Stimulated activated memory B cell treated with anti-CD40 and anti-IgM and Interleukin-4, amounts not matched to agents 10 μg/mL and 1 μg/mL and 100 μg/mL, for 72 hours (primary cell): Measurements from ENCODE around the gene COX10.
"Not testable (repeated sequence)": the region's sequence is repeated elsewhere in the genome, so short reads cannot be mapped to it uniquely, and the experiment has no call there.

ENCODE experiments used
- ATAC-seq: fragments of 150-1000 bp; cut with Tn5 transposase; 2 replicates; pipeline ENCODE4 v1.10.0; 2021
- H3K27ac Mint-ChIP-seq: one replicate; pipeline ENCODE4 v1.8.0; 2022; ENCODE audit warnings: mild to moderate bottlenecking, mixed read lengths
- H3K27me3 Mint-ChIP-seq: one replicate; pipeline ENCODE4 v1.8.0; 2022; ENCODE audit warnings: mixed read lengths
- H3K36me3 Mint-ChIP-seq: one replicate; pipeline ENCODE4 v1.8.0; 2022; ENCODE audit warnings: mixed read lengths
- H3K4me1 Mint-ChIP-seq: one replicate; pipeline ENCODE4 v1.8.0; 2022; ENCODE audit warnings: mixed read lengths
- H3K4me3 Mint-ChIP-seq: one replicate; pipeline ENCODE4 v1.8.0; 2022; ENCODE audit warnings: mild to moderate bottlenecking, moderate library complexity, mixed read lengths
- H3K9me3 Mint-ChIP-seq: one replicate; pipeline ENCODE4 v1.8.0; 2022; ENCODE audit warnings: mixed read lengths

COX10 gene

DNA sequence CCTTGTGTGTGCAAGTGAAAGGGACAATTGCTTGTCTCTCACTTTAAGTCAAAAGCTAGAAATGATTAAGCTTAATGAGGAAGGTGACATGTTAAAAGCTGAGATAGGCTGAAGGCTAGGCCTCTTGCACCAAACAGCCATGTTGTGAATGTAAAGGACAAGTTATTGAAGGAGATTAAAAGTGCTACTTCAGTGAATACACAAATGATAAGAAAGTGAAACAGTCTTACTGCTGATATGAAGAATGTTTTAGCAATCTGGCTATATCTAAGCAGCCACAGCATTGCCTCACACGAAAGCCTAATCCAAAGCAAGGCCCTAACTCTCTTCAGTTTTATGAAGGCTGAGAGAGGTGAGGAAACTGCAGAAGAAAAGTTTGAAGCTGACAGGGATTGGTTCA is 96.3 kb downstream of the COX10 start:
- no peaks in the 10 kb centered on the region for H3K4me1 Mint-ChIP-seq
- H3K27ac Mint-ChIP-seq: no peak overlapping the region
- ATAC-seq: no peak
- no peaks in the 10 kb centered on the region for H3K27me3 Mint-ChIP-seq
- peaks cover 15% of the 10 kb centered on the region for H3K9me3 Mint-ChIP-seq
- no peak overlapping the region for H3K4me3 Mint-ChIP-seq
- H3K36me3 Mint-ChIP-seq: peaks cover 74% of the 10 kb centered on the region

GRCh38 chr17:14167831-14168230 is 98.5 kb downstream of the COX10 start:
- Mint-ChIP-seq H3K9me3 (peaks cover 15% of the 10 kb centered on the region), H3K36me3 (peaks cover 60% of the 10 kb centered on the region)
- not testable (repeated sequence) for H3K27ac Mint-ChIP-seq, H3K27me3 Mint-ChIP-seq, ATAC-seq, H3K4me1 Mint-ChIP-seq, H3K4me3 Mint-ChIP-seq

DNA sequence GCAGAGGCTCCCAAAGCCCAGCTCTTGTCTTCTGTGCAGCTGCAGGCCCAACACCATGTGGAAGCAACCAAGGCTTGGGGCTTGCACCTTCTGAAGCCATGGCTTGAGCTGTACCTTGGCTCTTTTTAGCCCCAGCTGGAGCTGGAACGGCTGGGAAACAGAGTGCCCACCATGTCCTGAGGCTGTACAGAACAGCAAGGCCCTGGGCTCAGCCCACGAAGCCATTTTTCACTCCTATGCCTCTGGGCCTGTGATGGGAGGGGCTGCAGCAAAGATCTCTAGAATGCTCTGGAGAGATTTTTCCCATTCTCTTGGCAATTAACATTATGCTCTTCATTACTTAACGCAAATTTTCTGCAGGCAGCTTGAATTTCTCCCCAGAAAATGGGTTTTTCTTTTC is 99.3 kb downstream of the COX10 start:
- Mint-ChIP-seq H3K9me3 (peaks cover 15% of the 10 kb centered on the region), H3K4me1 (no peaks in the 10 kb centered on the region), H3K36me3 (peaks cover 62% of the 10 kb centered on the region), H3K27me3 (no peaks in the 10 kb centered on the region), H3K27ac (no peak overlapping the region), H3K4me3 (no peak overlapping the region)
- no peak for ATAC-seq

- peaks cover 15% of the 10 kb centered on the region for H3K9me3 Mint-ChIP-seq
Observed at GRCh38 chr17:14169287-14169686, 100.0 kb downstream of the COX10 start.

DNA sequence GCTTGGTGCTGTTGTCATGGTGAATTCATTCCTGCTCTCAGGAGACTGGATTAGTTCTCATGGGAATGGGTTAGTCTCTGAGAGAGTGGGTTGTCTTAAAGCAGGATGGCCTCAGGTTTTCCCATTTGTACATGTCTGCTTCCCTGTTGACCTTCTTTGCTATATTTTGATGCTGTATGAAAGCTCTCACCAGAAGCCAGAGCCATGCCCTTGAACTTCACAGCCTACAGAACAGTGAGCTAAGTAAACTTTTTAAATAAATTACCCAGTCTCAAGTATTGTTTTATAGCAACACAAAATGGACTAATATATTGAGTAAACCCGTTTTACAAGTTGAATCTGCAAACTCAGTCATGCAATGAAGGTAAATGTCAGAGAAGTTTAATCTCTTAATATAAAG is 100.6 kb downstream of the COX10 start:
- ATAC-seq: no peak
- no peak overlapping the region for H3K4me3 Mint-ChIP-seq
- H3K27me3 Mint-ChIP-seq: no peaks in the 10 kb centered on the region
- peaks cover 53% of the 10 kb centered on the region for H3K36me3 Mint-ChIP-seq
- H3K9me3 Mint-ChIP-seq: peaks cover 15% of the 10 kb centered on the region
- H3K27ac Mint-ChIP-seq: no peak overlapping the region
- H3K4me1 Mint-ChIP-seq: no peaks in the 10 kb centered on the region

More at GRCh38 chr17:14169287-14169686, 100.0 kb downstream of the COX10 start:
- peaks cover 58% of the 10 kb centered on the region for H3K36me3 Mint-ChIP-seq
- no peak overlapping the region for H3K27ac Mint-ChIP-seq
- ATAC-seq: no peak
- H3K4me3 Mint-ChIP-seq: no peak overlapping the region
- H3K4me1 Mint-ChIP-seq: no peaks in the 10 kb centered on the region
- H3K27me3 Mint-ChIP-seq: no peaks in the 10 kb centered on the region

GRCh38 chr17:14176989-14177388 is 107.7 kb downstream of the COX10 start:
- peaks cover 13% of the 10 kb centered on the region for H3K36me3 Mint-ChIP-seq
- not testable (repeated sequence) for ATAC-seq, H3K27ac Mint-ChIP-seq, H3K4me1 Mint-ChIP-seq, H3K4me3 Mint-ChIP-seq, H3K9me3 Mint-ChIP-seq, H3K27me3 Mint-ChIP-seq

DNA sequence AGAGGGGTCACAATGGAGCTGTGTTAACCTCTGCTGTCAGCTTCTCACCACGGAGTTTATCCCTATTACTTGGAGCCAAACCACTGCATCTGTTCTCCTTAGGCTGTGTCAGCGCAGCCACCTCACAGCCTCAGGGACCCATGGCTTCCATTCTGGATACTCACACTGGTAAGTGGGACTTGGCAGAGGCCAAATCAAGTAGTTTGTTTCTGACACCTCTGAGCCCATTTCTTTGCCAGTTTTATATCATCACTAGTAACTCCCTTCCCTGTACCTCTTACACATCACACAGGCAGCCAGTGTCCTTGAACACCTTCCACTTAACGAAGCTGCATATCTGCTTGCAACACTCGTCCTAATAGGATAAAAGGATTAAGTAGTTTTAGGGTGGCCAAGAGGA is 108.5 kb downstream of the COX10 start:
- H3K27ac Mint-ChIP-seq, H3K4me3 Mint-ChIP-seq, ATAC-seq, H3K27me3 Mint-ChIP-seq, H3K4me1 Mint-ChIP-seq, H3K9me3 Mint-ChIP-seq: not testable (repeated sequence)
- peaks cover 13% of the 10 kb centered on the region for H3K36me3 Mint-ChIP-seq

- not testable (repeated sequence) for H3K27ac Mint-ChIP-seq, ATAC-seq, H3K4me3 Mint-ChIP-seq, H3K4me1 Mint-ChIP-seq, H3K27me3 Mint-ChIP-seq, H3K9me3 Mint-ChIP-seq
- peaks cover 14% of the 10 kb centered on the region for H3K36me3 Mint-ChIP-seq
Observed at GRCh38 chr17:14179951-14180350, 110.6 kb downstream of the COX10 start.

DNA sequence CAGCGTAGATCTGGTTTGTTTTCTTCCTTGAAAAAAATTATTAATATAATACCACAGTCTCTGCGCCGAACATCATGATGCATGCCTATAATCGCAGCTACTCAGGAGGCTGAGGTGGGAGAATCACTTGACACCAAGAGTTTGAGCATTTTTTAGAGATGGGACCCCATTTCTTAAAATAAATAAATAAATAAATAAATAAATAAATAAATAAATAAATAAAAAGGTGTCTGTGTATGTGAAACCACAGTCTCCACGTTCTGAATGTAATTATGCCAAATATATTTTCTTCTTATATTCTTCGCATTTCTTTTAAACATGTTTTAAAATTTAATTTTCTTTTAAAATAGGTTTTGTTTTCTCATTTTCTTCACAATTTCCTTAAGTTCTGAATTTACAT is 112.8 kb downstream of the COX10 start:
- not testable (repeated sequence) for H3K27me3 Mint-ChIP-seq

DNA sequence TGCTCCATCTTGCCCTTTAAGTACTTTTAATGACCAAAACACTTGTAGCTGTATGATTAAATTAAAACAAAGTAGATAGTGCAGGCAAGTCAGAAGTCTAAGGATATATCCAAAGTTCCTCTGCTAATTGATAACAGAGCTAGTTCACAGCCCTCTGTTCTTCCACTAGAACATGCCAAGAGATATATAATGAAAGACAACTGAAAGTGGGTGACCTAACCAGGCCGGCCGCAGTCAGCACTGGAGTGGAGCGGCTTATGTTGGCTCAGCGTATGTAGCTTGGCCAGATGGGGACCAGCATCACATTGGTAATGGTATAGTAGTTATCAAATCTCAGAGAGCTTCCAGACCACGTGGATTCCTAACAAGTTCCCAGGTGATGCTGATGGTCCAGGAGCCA is 115.2 kb downstream of the COX10 start:
- H3K27me3 Mint-ChIP-seq, H3K4me1 Mint-ChIP-seq, H3K27ac Mint-ChIP-seq, H3K4me3 Mint-ChIP-seq, ATAC-seq, H3K9me3 Mint-ChIP-seq: not testable (repeated sequence)
- peaks cover 10% of the 10 kb centered on the region for H3K36me3 Mint-ChIP-seq

More for the DNA sequence above, 112.8 kb downstream of the COX10 start:
- H3K9me3 Mint-ChIP-seq, H3K27ac Mint-ChIP-seq, H3K4me1 Mint-ChIP-seq, H3K4me3 Mint-ChIP-seq, ATAC-seq: not testable (repeated sequence)
- H3K36me3 Mint-ChIP-seq: peaks cover 12% of the 10 kb centered on the region

GRCh38 chr17:14186443-14186842 is 117.1 kb downstream of the COX10 start:
- H3K27ac Mint-ChIP-seq, H3K9me3 Mint-ChIP-seq, H3K4me3 Mint-ChIP-seq, H3K27me3 Mint-ChIP-seq, ATAC-seq: not testable (repeated sequence)
- Mint-ChIP-seq H3K36me3 (peaks cover 16% of the 10 kb centered on the region), H3K4me1 (peaks cover 12% of the 10 kb centered on the region)

GRCh38 chr17:14190774-14191173 is 121.5 kb downstream of the COX10 start:
- H3K36me3 Mint-ChIP-seq: peaks cover 22% of the 10 kb centered on the region
- not testable (repeated sequence) for H3K4me3 Mint-ChIP-seq, H3K27ac Mint-ChIP-seq, H3K27me3 Mint-ChIP-seq, H3K9me3 Mint-ChIP-seq
- H3K4me1 Mint-ChIP-seq: peaks cover 20% of the 10 kb centered on the region
- ATAC-seq: peak; percentile 24

DNA sequence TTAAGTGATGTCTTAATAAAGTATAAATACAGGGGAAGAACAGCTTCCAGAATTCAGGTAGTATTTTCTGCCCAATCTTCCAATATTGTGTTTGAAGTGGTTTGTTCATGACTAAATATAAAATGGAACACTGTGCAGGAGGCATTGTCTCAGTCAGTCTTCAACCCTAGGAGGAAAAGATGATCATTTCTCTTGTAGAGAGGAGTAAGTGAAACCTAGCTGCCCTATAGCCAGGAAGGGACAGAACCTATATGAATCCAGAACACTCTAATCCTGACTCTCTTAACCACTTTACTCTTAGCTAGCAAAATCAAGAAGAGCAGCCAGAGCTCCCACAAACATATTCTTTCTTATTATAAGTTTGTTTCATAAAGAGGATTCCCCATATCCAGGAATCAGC is 122.2 kb downstream of the COX10 start:
- not testable (repeated sequence) for H3K27me3 Mint-ChIP-seq, ATAC-seq, H3K27ac Mint-ChIP-seq, H3K4me3 Mint-ChIP-seq, H3K9me3 Mint-ChIP-seq
- Mint-ChIP-seq H3K36me3 (peaks cover 29% of the 10 kb centered on the region), H3K4me1 (peaks cover 25% of the 10 kb centered on the region)

GRCh38 chr17:14192039-14192438 is 122.7 kb downstream of the COX10 start:
- not testable (repeated sequence) for H3K27ac Mint-ChIP-seq, H3K4me3 Mint-ChIP-seq, ATAC-seq, H3K27me3 Mint-ChIP-seq, H3K9me3 Mint-ChIP-seq
- Mint-ChIP-seq H3K36me3 (peaks cover 34% of the 10 kb centered on the region), H3K4me1 (peaks cover 29% of the 10 kb centered on the region)

GRCh38 chr17:14192636-14193344 is 123.5 kb downstream of the COX10 start:
- not testable (repeated sequence) for H3K27me3 Mint-ChIP-seq, H3K4me3 Mint-ChIP-seq, H3K27ac Mint-ChIP-seq, H3K9me3 Mint-ChIP-seq
- peak; percentile 39 for ATAC-seq
- Mint-ChIP-seq H3K4me1 (peaks cover 29% of the 10 kb centered on the region), H3K36me3 (peaks cover 34% of the 10 kb centered on the region)

- Mint-ChIP-seq H3K9me3 (no peaks in the 10 kb centered on the region), H3K36me3 (peaks cover 52% of the 10 kb centered on the region), H3K4me3 (no peak overlapping the region), H3K27ac (no peak overlapping the region), H3K4me1 (peaks cover 17% of the 10 kb centered on the region), H3K27me3 (no peaks in the 10 kb centered on the region)
- no peak for ATAC-seq
Observed at GRCh38 chr17:14196377-14196997, 127.2 kb downstream of the COX10 start.
